ENCODE data around the gene CTBP2.
"Not testable (repeated sequence)": the region's sequence is repeated elsewhere in the genome, so short reads cannot be mapped to it uniquely, and the experiment has no call there.

The CTBP2 gene

DNA sequence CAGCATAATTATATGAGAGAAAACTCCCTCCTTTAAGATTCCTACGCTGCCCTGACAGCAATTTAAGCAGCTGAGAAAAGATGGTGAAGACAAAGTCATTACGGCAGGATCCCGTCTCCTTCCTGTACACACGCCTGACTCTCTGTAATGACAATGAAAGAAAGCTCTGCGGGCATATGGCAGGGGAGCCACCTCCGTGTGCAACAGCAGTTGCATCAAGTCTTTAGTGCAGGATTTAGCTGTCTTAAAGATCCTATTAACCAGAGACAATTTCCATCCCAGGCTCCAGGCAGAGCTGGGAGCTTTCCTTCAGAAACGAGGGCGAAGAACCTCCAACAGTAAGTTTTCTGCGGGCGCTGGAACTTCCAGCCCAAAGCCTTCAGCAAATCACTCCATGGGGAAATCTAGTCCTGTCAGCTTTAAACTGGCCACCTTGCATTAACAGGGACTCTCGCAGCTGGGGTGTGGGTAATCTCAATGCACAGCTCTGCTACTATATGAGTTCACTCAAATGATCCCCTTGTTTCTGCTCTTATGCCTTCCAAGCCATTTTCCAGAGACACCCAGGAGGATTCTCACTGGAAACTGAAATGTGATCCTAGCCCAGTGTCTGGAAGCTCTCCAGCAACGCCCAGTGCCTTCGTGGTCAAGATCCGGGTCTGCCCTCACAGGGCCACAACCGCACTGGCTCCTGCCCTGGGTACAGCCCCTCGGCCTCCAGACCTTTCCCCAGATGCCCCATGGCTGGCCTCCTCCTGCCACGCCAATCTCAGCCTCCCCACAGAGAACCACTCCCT is 74.9 kb downstream of the CTBP2 start:
- peak; percentile 42 for DNase-seq (ENCODE audit: low read depth)
- TF ChIP-seq, protein P1, sequence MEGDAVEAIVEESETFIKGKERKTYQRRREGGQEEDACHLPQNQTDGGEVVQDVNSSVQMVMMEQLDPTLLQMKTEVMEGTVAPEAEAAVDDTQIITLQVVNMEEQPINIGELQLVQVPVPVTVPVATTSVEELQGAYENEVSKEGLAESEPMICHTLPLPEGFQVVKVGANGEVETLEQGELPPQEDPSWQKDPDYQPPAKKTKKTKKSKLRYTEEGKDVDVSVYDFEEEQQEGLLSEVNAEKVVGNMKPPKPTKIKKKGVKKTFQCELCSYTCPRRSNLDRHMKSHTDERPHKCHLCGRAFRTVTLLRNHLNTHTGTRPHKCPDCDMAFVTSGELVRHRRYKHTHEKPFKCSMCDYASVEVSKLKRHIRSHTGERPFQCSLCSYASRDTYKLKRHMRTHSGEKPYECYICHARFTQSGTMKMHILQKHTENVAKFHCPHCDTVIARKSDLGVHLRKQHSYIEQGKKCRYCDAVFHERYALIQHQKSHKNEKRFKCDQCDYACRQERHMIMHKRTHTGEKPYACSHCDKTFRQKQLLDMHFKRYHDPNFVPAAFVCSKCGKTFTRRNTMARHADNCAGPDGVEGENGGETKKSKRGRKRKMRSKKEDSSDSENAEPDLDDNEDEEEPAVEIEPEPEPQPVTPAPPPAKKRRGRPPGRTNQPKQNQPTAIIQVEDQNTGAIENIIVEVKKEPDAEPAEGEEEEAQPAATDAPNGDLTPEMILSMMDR (conservative IDR thresholded peaks at IDR 0.05; ENCODE audit: control insufficient read depth, insufficient read depth, low read depth, low read length): no peak
- no peak overlapping the region for H3K4me3 ChIP-seq (ENCODE audit: control insufficient read depth, low read depth, low read length)

- no peak for DNase-seq (ENCODE audit: low read depth)
- no peak overlapping the region for H3K4me3 ChIP-seq (ENCODE audit: control insufficient read depth, low read depth, low read length)
- TF ChIP-seq, protein P1 (conservative IDR thresholded peaks at IDR 0.05; ENCODE audit: control insufficient read depth, insufficient read depth, low read depth, low read length): no peak
These were observed 75.6 kb downstream of the CTBP2 start for GRCh38 chr10:125084614-125085257.

- peak; percentile 91 for DNase-seq (ENCODE audit: low read depth)
- TF ChIP-seq, protein P1 (conservative IDR thresholded peaks at IDR 0.05; ENCODE audit: control insufficient read depth, insufficient read depth, low read depth, low read length): peak; percentile 24
- no peak overlapping the region for H3K4me3 ChIP-seq (ENCODE audit: control insufficient read depth, low read depth, low read length)
These were observed 76.2 kb downstream of the CTBP2 start for GRCh38 chr10:125084191-125084613.

DNA sequence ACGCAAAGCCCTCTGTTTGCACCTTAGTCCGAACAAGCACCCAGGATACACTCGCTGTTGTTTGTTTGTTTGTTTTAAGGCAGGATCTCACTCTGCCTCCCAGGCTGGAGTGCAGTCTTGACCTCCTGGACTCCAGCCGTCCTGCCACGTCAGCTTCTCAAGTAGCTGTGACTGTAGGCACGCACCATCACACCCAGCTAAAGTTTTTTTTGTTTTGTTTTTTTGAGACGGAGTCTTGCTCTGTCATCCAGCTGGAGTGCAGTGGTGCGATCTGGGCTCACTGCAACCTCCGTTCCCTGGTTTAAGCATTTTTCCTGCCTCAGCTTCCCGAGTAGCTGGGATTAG is 76.8 kb downstream of the CTBP2 start:
- peak; percentile 44 for DNase-seq (ENCODE audit: low read depth)
- no peak overlapping the region for H3K4me3 ChIP-seq (ENCODE audit: control insufficient read depth, low read depth, low read length)
- TF ChIP-seq, protein P1 (conservative IDR thresholded peaks at IDR 0.05; ENCODE audit: control insufficient read depth, insufficient read depth, low read depth, low read length): no peak

GRCh38 chr10:125082881-125083575 is 77.3 kb downstream of the CTBP2 start:
- DNase-seq (ENCODE audit: low read depth): no peak
- TF ChIP-seq, protein P1 (conservative IDR thresholded peaks at IDR 0.05; ENCODE audit: control insufficient read depth, insufficient read depth, low read depth, low read length): no peak
- no peak overlapping the region for H3K4me3 ChIP-seq (ENCODE audit: control insufficient read depth, low read depth, low read length)

DNA sequence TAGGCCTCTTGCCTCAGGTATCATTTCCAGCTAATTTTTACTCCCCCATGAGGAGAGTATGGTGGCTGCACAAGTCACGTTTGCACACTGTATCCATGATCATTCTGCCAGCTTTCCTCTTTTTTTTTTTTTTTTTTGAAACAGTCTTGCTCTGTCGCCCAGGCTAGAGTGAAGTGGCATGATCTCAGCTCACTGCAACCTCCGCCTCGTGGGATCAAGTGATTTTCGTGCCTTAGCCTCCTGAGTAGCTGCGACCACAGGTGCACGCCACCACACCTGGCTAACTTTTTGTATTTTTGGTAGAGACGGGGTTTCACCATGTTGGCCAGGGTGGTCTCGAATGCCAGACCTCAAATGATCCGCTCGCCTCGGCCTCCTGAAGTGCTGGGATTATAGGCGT is 77.9 kb downstream of the CTBP2 start:
- H3K4me3 ChIP-seq (ENCODE audit: control insufficient read depth, low read depth, low read length); DNase-seq (ENCODE audit: low read depth): not testable (repeated sequence)

DNA sequence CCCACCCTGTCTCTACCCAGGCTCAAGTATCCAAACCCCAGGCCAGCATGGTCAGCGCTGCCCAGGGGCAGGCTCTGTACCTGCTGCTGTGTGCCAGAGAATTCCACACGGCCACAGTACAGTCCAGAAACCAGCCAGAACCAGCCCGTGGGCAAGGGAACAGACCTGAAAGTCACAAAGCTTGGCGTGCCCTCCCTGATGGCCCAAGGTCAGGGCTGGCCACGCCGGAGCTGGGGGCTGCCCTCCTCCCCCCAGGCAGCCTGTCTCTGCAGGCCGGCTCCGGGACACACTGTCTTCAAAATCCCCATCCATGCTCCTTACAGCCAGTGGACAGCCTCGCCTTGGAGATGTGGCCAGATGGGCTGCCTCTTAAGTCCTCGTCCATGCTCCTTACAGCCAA is 78.4 kb downstream of the CTBP2 start:
- DNase-seq (ENCODE audit: low read depth): no peak
- TF ChIP-seq, protein P1 (conservative IDR thresholded peaks at IDR 0.05; ENCODE audit: control insufficient read depth, insufficient read depth, low read depth, low read length): no peak
- H3K4me3 ChIP-seq (ENCODE audit: control insufficient read depth, low read depth, low read length): no peak overlapping the region

Measured in fibroblast of mammary gland (primary cell).